ENCODE data around the gene MLN.

Gene MLN

GRCh38 chr6:33813990-33814985 is 10.5 kb upstream of the MLN start:
- no peak for DNase-seq

- DNase-seq, result no peak
Observed at GRCh38 chr6:33813246-33813904, 9.6 kb upstream of the MLN start.

DNA sequence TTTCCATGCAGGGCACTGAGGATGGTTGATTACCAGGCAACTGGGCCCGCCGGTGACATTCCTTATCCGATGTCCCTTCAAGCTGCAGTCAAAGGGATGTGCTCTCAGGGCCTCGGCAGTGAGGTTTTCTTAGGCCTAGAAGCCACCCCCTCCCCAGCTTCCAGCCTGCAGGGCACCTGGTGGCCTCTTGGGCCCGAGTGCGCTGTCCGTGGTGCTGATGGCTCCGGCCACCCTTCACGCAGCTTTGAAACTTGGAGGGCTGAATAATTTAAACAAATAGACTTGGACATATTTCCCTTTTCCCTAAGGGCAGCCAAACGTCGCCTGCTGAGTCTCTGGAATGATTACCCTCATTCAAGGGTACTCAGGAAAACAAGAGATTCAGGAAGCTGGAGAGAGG is 8.9 kb upstream of the MLN start:
- peak; percentile 78 for DNase-seq

- DNase-seq, result peak; percentile 71
Observed at GRCh38 chr6:33809594-33809993, 5.8 kb upstream of the MLN start.

GRCh38 chr6:33808641-33809180 is 4.9 kb upstream of the MLN start:
- no peak for DNase-seq

DNA sequence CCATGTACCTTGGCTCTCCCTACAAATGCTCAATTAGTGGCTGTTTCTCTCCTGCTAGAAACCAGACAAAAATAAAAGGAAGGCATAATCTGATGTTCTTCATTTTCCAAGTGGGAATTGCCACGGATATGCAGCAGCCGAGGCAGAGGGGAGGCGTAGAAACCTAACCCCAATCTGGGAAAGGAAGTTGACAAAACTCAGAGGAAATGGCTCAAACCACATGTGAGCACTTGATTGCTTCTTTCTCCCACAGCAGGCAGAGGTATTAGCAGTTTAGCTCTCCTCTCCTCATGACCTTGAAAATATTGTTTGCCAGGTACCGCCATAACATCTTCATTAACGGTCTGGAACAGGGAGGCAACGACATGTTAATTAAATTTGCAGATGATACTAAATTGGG is 3.8 kb upstream of the MLN start:
- no peak for DNase-seq

GRCh38 chr6:33806841-33807240 is 3.0 kb upstream of the MLN start:
- DNase-seq, result no peak

DNA sequence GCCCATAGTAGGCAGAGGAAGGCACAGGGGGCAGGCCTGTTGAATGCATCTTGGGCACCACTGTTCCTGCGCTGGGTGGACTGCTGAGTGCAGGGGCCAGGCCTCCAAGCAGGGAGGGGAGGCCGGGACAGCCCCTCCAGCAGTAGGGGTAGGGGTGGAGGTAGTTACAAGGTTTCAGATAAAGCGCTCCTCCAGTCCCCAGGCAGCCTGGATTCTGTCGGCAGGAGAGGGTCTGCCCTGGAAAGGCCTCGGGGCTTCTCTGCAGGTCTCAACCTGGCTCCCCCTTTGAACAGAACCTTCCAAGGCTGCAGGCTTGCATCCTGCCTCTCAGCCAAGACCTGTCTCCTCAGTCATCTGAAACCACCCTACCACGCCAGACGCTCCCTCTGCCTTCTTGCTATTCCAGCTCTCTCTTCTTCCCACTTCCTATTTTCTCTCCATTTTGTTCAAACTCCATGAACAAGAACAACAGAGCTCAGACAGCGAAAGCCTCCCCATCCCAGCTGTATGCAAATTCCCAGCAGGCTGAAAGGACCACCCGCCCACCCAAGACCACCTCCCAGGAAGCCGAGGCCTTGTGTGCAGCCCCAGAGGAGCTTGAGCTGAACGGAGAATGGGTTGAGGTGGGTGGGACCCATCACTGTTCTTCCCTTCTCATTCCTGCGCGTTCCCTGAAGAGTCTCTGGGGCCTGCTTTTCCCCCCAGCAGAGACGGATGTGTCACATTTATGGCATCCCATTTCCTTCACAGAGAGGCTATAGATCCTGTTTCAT is 1.4 kb downstream of the MLN start:
- DNase-seq, result no peak

GRCh38 chr6:33801611-33802010 is 2.2 kb downstream of the MLN start:
- no peak for DNase-seq

DNA sequence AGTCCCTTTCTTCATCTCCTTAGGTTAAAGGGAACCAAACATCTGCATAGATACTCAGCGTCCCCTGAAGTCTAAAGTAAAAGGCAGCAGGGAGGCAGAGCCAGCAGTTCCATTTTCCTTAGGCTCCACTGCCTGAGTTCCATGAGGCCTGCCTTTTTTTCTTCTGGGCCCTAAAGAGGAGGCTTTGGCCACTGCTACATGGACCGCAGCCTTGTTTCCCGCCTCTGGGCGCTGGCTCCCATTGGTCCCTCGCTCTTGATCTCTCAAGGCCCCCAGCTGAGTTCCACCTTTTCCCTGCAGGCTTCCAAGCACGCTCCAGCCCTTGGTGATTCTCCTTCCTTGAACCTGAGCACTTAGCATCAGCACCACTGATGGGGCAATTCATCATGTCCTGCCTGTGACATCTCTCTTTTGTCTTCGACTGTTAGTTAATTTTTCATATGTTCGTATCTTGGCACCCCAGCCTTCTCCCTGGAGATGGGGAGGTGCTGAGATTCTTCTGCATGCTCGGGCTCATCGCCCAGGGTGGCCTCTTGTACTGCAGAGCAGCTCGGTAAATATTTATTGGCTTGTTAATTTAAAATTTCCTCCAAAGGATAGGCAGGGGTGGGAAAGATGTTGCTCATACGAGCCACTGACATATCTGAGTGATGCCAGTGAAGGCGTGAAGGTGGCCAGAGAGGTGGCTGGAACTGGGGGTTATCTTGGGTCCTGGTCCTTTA is 3.4 kb downstream of the MLN start:
- no peak for DNase-seq

DNA sequence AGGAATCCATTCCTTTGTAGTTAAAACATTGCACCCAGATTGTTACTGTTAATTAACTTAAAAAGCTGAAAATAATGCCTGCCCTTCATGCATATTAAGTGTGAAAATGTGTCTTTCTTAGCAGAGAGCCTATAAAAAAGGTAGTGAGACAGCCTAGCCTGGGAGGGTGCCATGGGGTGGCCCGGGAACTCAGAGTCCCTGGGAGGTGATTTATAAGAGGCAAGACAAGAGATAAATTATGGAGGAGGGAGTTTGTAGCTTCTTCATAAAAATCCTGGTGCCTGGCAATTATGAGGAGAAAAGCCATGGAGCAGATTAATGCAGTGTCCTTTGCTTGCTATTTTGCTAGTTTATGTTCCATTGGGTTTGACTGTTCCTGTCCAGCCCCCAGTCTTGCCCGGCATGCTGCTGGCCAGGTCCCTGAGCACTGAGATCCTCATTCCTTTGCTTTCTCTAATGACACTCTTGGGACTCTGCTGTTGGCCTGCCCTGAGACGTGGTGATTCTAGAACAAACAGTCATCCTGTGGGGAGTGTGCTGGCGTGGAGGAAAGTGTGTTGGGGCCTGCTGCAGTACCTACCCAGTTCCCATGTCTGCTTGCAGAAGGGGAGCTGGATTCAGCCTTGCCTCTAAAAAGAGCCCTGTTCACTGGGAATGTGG is 4.2 kb downstream of the MLN start:
- no peak for DNase-seq

- no peak for DNase-seq
Observed at GRCh38 chr6:33798343-33798848, 5.4 kb downstream of the MLN start.

- DNase-seq, result no peak
Observed at GRCh38 chr6:33797626-33798342, 6.0 kb downstream of the MLN start.

DNA sequence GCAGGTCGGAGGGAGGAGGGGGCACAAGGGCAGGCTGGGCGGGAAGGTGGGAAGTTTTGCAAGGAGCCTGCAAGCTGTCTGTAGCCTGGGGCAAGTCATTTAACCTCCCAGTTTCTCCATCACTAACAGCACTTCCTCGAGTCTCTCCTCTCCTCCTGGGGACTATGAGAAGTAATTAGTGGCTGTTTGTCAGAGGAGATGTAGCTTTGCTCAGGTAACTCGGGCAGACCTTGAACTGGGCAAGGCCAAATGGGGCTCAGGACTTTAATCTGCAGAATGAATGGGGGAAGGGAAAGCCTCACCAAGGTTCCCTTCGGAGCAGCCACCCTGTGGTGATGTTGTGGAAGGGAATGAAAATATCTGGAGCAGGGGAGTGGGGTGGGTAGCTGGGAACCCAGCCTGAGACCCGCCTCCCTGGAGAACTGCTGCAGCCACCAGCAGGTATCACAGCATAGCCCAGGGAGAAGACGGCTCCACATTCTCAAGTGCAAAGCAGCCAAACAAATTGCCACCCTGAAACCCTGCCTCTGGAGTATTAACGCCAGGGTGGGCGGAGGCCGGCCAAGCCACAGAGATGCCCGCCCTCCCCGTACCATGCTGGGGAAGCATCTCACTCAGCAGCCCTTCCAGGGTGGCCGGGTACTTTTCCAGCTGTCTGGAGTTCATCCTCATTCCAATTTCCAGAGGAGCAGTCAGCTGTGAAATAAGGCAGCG is 8.7 kb downstream of the MLN start:
- DNase-seq, result no peak

DNA sequence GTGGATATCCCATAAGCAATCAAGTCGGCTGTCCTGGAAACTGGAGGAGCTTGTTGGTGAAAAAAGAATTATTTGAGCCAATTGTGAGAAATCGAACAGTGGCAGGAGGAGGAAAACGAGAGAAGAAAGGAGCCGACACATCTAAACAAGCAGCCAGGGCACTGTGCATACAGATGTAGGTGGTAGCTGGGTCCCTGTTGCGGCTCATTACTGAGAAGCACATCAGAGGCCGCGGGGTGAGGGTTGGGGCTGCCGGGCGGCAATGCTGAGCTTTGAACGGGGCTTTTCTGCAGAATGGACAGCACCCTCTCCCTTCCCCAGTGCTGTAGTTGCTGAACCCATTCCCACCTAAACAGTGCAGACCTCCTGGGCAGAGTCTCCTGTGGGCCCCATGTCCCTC is 10.8 kb downstream of the MLN start:
- DNase-seq, result no peak

DNA sequence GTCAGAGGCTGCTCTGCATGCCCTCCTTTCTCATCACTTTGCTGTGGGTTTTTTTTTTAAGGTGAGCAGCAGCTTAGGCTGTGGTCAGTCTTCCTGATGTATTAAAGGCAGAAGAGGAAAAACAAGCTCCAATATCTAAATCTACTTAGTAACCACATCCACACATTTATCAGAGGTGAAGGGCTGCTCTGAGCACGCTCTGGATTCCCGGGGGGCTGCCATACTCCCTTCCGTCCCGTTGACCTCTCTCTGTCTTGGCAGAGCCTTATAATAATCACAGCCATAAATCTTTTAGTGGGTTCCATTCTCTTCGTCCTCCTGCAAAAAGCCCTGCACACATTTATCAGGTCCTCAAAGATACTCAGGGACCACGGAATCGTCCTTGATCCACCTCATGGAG is 12.2 kb downstream of the MLN start:
- no peak for DNase-seq

DNA sequence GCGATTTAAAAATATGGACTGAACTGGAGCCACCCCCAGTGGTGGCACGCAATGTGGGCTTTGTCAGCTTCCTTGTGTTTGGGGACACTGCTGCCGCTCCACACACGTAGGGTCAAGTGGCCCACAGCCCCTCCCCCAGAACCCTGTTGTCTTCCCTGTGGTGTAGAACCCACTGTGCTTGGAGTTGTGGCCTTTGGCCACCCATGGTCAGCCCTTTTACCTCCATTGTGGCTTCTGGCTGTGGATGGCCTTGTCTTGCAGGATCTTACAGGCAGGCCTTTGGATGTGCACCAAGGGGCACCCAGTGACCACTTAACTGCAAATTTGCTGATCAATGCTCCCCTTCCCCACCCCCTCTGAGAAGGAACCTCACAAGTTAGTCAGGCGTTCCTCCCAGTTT is 12.9 kb downstream of the MLN start:
- DNase-seq, result no peak

- no peak for DNase-seq
Observed at GRCh38 chr6:33790379-33790778, 13.4 kb downstream of the MLN start.

DNA sequence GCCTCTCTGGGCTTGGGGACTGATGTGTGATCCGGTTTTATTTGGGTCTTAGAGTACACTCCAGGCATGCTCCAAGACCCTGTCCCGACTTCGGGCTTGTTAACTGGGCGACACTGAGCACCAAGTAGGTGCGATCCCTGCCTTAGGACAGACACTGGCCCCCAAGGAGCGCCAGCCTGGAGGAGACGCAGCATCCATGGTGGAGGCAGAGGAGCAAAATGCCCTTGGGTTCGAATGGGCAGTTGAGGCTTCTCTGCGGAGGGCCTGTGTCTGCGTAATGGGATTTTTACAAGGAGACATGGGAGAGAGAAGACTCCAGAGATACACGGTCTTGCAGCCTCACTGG is 14.3 kb downstream of the MLN start:
- no peak for DNase-seq

All from right forelimb (tissue), 1 donor.